ENCODE data around the gene FUT2.
A peak's percentile ranks its signal among the peaks of the same experiment; 100 is the strongest.
"Not testable (repeated sequence)": the region's sequence is repeated elsewhere in the genome, so short reads cannot be mapped to it uniquely, and the experiment has no call there.

The FUT2 gene

DNA sequence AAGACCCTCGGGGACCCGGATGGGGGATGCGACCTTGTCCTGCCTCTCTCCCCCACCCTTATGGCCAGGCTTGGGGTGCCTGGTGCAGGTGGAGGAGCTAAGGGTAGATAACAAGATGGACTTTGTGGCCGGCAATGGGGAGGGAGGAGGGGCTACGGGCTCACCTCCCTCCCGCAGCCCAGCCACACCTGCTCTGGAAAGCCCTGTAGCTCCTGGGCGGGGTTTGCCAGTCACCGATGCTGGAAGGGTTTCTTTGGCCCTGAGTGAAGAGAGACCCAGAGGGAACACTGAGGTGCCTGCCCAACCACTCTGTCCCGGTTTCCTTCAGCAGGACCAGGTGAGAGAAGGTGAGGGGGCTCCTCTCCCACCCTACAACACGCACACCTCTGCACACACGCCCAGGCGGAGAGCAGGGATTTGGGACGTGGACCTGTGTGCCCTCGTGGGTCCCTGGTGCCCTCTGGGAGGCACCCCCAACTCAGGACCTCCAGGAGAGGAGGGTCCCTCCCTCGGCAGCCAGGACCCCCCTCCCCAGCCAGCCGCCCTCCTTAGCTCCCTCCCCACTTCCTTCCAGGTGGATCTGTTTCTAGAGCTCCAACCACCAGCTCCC lies at the start of gene FUT2:
FUT2 (plus strand) TSS at position 229 of the 610 bp plus-strand sequence. CDS start 6,986 bp downstream, outside the sequence.
- no peak for DNase-seq (ENCODE audit: low read depth in 2 of 2)

DNA sequence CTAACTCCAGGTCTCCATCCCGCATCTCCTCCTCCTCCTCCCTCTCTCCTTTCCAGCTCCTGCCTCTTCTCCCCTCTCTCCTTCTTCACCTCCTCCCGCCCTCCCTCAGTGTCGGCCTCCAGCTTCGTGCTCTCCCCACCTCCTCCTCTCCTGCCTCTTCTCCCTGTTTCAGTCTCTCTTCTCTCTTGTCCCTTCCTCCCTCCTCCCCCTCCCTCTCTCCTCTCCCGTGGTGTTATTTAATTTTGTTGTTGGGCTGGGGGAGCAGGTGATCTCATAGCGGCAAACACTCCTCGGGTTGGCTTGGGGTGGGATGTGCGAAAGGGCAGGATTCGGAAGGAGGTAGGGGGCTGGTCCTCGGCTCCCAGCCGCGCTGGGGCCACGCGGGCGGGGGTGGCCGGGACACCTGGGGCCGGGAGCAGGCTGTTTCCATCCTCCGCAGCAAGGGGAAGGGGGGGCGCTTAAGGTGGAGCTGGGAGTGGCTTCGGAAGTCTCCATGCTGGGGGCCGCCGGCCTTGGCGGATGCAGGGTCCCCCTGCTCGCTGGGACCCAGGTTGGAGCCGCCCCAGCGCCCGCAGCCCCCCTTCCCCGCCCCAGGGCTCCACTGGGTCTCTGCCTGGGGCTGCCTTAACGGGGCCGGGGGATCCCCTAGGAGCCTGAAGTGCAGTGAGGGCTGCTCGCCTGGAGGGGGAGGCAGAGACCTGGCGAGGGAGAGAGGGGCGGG lies 49.6 kb upstream of the FUT2 start, which contains the start of gene CA11:
CA11 (minus strand) TSS at position 187 of the 721 bp plus-strand sequence. CDS start 555 bp downstream, outside the sequence.
- peak; percentile 87 to 89 for DNase-seq (ENCODE audit: low read depth in 2 of 2)

DNA sequence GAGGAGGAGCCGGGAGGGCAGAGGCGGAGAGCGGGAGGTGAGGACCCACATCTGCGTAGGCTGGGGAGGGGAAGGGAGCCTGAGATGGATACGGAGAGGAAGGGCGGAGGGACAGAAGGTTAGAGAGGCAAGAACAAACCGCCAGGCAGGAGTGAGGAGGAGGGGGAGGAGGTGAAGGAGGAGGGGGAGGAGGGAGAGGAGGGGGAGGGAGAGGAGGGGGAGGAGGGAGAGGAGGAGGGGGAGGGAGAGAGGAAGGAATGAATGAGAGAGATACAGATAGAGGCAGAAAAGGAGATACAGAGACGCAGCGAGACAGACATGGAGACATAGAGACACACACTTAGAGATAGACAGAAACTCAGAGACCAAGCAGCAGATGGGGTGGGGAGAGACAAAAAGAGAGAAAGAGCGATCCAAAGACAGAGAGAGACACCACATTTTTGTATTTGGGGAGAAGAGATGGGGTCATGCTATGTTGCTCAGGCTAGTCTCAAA lies 49.0 kb upstream of the FUT2 start:
- no peak for DNase-seq (ENCODE audit: low read depth in 2 of 2)

- DNase-seq (ENCODE audit: low read depth in 2 of 2): no peak
These were observed 47.6 kb upstream of the FUT2 start for GRCh38 chr19:48648134-48648533.

- no peak for DNase-seq (ENCODE audit: low read depth in 2 of 2)
These were observed 44.6 kb upstream of the FUT2 start for GRCh38 chr19:48650974-48651682.

DNA sequence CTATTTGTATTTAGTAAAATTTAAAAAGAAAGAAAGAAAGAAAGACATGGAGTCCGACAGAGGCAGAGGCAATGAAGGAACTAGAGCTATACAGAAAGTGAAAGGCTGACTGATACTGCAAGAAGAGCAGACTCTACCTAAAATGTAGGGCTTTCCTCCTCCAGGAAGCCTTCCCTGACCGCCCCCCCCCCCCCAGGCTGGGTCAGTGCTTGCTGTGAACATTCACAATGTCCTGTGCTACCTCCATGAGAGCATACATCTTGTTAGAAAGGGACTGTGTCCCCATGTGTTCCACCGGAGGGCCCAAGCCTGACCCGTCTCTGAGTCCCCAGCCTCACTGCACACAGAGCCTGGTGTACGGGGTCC lies 44.1 kb upstream of the FUT2 start:
- no peak for DNase-seq (ENCODE audit: low read depth in 2 of 2)

DNA sequence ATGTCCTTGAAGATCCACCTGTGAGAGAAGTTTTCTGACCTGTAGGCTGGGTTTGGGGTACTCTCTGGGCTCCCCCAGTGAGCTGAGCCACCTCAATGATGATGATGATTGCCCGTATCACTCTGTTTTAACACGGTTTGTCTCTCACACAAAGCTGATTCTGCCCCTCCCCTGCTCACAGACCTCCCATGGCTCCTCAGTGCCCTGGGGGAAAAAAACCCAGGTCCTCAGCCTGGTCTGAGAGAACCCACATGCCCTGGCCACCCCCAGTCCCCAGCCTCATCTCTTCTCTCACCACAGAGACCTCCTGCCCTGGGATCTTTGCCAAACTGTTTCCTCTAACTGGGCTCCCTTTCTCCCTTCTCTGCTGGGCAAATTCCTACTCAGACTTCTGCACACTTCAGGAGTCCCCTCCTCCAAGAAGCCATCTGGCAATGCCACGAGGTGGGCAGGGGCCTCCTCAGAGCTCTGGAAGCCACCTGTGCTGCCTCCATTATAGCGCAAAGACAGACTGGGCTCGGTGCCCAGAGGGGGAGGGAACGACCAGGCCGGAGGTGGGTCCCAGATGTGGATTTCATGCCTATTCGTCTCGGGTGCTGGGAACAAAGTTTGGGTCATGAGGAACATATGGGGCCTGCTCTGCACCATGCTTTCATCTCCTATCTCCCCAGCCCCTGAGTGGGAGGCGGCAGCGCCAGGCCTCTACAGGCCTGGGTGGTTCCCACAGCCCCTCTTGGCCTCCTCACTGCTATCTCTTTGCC lies 41.3 kb upstream of the FUT2 start:
- DNase-seq (ENCODE audit: low read depth in 2 of 2): no peak

GRCh38 chr19:48656840-48657474 lies 38.8 kb upstream of the FUT2 start:
- DNase-seq (ENCODE audit: low read depth in 2 of 2): no peak

DNA sequence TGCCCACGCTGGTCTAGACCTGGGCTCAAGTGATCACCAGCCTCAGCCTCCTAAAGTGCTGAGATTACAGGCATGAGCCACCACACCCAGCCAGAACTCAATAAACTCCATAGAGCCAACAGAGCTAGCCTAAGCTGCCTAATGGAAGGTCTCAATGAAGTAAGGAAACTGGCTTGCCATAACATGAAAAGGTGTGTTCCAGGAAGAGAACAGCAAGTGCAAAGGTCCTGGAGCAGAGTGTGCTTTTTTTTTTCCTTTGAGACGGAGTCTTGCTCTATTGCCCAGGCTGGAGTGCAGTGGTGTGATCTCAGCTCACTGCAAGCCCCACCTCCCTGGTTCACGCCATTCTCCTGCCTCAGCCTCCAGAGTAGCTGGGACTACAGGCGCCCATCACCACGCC lies 37.9 kb upstream of the FUT2 start:
- DNase-seq (ENCODE audit: low read depth in 2 of 2): not testable (repeated sequence)

- no peak for DNase-seq (ENCODE audit: low read depth in 2 of 2)
These were observed 37.3 kb upstream of the FUT2 start for GRCh38 chr19:48658483-48658882.

GRCh38 chr19:48659768-48660167 lies 36.0 kb upstream of the FUT2 start:
- DNase-seq (ENCODE audit: low read depth in 2 of 2): no peak

GRCh38 chr19:48660852-48661710 lies 34.7 kb upstream of the FUT2 start:
- DNase-seq (ENCODE audit: low read depth in 2 of 2): peak; percentile 62 to 71

- DNase-seq (ENCODE audit: low read depth in 2 of 2): no peak
These were observed 34.1 kb upstream of the FUT2 start for GRCh38 chr19:48661711-48662090.

DNA sequence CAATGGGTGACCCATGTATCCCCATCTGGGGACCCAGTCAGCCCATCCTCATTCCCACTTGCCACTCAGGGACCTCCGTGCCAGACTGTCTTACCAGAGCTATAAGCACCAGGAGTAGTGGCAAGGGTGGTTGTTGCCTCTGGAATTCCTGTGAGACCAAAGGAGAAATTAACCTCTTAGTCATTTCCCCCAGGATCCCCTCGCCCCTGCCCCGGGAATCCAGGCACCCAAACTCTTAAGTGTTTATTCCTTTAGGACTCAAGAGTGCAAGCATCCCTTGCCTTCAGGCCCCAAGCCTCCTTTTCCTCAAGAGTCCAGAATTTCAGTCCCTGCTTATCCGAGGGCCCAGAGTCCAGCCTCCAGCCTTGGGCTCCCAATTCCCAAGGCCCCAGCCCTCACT lies 32.1 kb upstream of the FUT2 start:
- no peak for DNase-seq (ENCODE audit: low read depth in 2 of 2)

GRCh38 chr19:48664476-48664875 lies 31.3 kb upstream of the FUT2 start:
- no peak for DNase-seq (ENCODE audit: low read depth in 2 of 2)

DNA sequence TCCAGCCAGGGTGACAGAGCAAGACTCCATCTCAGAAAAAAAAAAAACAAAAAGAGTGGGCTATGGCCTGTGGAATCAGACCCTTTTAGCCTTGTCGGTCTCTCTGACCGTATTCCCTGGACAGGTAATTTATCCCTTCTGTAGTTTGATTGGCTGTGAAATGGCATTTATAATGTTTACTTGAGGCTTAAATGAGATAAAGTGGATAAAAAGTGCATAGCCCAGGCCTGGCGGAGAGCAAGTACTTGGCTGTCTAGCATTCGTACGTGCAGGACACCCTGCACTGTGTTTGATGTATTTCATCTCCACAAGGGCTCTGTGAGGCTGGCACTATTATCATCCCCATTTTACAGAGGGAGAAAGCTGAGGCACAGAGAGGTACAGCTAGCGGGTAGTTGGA lies 30.0 kb upstream of the FUT2 start:
- no peak for DNase-seq (ENCODE audit: low read depth in 2 of 2)

DNA sequence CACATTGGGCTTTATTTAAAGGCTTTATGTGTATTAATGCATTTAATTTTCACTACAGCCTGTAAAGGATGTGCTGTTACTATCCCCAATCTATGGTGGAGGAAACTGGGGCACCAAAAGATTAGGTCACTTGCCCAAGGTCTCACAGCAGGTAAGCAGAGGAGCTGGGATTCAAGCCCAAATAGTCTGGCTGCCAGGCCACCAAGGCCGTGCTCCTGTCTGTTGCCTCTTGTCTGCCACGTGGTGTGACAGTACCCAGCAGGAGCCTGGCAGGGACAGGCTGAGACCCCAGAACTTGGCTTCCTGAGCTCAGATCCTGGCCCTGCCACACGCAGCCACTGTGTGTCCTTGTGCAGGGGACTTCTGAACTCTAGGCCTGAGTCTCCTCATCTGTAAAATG lies 27.4 kb upstream of the FUT2 start:
- no peak for DNase-seq (ENCODE audit: low read depth in 2 of 2)

DNA sequence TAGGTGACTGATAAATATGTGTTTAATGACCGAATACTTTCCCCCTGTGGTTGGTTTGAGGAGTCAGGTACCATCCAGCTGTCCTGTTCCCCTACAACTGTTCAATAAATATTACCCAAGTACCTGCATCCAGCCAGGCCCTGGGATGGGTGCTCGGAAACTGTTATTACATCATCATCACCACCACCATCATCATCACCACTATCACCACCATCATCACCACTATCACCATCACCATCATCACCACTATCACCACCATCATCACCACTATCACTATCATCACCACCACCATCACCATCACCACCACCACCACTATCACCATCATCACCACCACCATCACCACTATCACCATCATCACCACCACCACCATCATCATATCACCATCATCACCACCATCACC lies 27.0 kb upstream of the FUT2 start:
- no peak for DNase-seq (ENCODE audit: low read depth in 2 of 2)

DNA sequence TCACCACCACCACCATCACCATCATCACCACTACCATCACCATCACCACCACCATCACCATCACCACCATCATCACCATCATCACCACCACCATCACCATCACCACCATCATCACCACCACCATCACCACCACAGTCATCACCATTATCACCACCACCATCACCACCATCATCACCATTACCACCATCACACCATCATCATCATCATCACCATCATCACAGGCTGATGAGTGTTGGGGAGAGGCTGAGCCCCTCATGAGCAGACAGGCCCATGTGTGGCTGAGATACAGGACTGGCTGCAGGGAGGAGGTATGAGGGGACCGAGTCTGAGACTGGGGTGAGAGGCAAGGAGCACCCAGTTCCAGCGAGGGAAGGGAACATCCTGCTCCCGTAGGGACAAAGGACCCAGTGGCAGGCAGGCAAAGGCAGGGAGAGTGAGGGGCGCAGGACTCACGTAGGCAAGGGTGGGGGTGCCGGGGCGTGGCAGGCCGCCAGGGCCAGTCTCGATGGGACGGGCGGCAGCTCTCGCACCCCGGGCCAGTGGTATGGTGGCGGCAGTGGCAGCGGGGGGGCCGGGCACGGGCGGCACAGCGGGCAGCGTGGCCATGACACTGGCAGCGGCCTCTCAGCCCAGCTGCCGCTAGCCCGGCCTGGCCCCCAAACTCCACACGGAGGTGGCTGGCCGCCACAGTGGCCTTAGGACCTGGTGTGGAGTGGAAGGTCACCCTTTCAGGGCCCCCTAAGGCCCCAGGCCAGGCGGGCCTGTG lies 25.7 kb upstream of the FUT2 start:
- DNase-seq (ENCODE audit: low read depth in 2 of 2): no peak
